B cell (primary cell): ENCODE results near the gene USP1. TPM values are rescaled to one million over a fixed set of nuclear protein-coding genes. Genes with fewer than 3 reads are reported as not detected.
A peak's percentile ranks its signal among the peaks of the same experiment; 100 is the strongest.

ENCODE experiments used
- ATAC-seq: fragments of 200-7000 bp; cut with Tn5 transposase; one replicate; pipeline ENCODE4 v1.10.0; 2021; ENCODE audit warnings: low read depth, mild to moderate bottlenecking, moderate number of reproducible peaks, moderate library complexity
- CTCF ChIA-PET: fragments of 350-600 bp; sonication (Branson Sonifier 250); formaldehyde crosslinking; loops from one replicate; lab custom pipeline; 2021; ENCODE audit warnings: antibody characterized with exemption, inconsistent platforms; lab: Charles Lee
- POLR2A ChIA-PET: fragments of 350-600 bp; sonication (Branson Sonifier 250); formaldehyde crosslinking; loops from one replicate; lab custom pipeline; 2021; ENCODE audit warnings: antibody characterized with exemption; lab: Charles Lee
- DNase-seq: peaks from one replicate; pipeline ENCODE4 v3.0.0; 2013
- H2AFZ ChIP-seq: 2 replicates; pipeline ENCODE4 v1.6.1; 2012; ENCODE audit warnings: mild to moderate bottlenecking, low read depth, low read length; ENCODE audit not compliant: insufficient read depth, poor library complexity, severe bottlenecking
- H3K27ac ChIP-seq, 2 donors: 1 replicate in 1 of 2; 2 replicates in 1 of 2; pipeline ENCODE4 v1.5.1; 2012 to 2013; ENCODE audit warnings: low read length in 2 of 2, mild to moderate bottlenecking in 2 of 2, moderate library complexity in 1 of 2
- H3K27me3 ChIP-seq, 4 experiments: fragments of 200-600 bp in 1 of 4; sonication (generic) in 1 of 4; replicated peaks in 1 of 4; 1 replicate in 2 of 4; 2 replicates in 2 of 4; pipeline versions ENCODE4 v1.6.1 to v1.7.0; 2013 to 2016; ENCODE audit warnings: low read length in 3 of 4, mild to moderate bottlenecking in 2 of 4, mixed read lengths in 1 of 4, moderate library complexity in 1 of 4; ENCODE audit not compliant: insufficient read depth in 4 of 4, control insufficient read depth in 3 of 4; ENCODE audit errors: control extremely low read depth in 1 of 4
- H3K36me3 ChIP-seq, 2 experiments: replicated peaks in 1 of 2; 1 replicate in 1 of 2; 2 replicates in 1 of 2; pipeline versions ENCODE4 v1.6.1 to v1.7.1; 2013; ENCODE audit warnings: low read length in 1 of 2; ENCODE audit not compliant: insufficient read depth in 2 of 2, control insufficient read depth in 1 of 2; ENCODE audit errors: control extremely low read depth in 1 of 2, extremely low read depth in 1 of 2
- H3K4me1 ChIP-seq, 2 donors: fragments of 200-600 bp in 1 of 2; sonication (generic) in 1 of 2; 1 replicate in 1 of 2; 2 replicates in 1 of 2; pipeline versions ENCODE4 v1.5.1 to v1.6.1; 2013 to 2017; ENCODE audit warnings: low read length in 2 of 2; ENCODE audit not compliant: control insufficient read depth in 2 of 2, insufficient read depth in 2 of 2
- H3K4me2 ChIP-seq: replicated peaks from 2 replicates; pipeline ENCODE3; 2012; ENCODE audit warnings: mild to moderate bottlenecking, low read depth, low read length; ENCODE audit not compliant: poor library complexity, severe bottlenecking
- H3K4me3 ChIP-seq, 5 experiments: fragments of 200-600 bp in 1 of 5; sonication (generic) in 1 of 5; 1 replicate in 3 of 5; 2 replicates in 2 of 5; pipeline versions ENCODE4 v1.5.1 to v1.7.0; 2011 to 2016; ENCODE audit warnings: low read length in 4 of 5, mild to moderate bottlenecking in 4 of 5, low read depth in 2 of 5, control low read depth in 1 of 5, moderate library complexity in 1 of 5; ENCODE audit not compliant: insufficient read depth in 1 of 5; ENCODE audit errors: control extremely low read depth in 1 of 5, extremely low read depth in 1 of 5
- H3K79me2 ChIP-seq: fragments of 200-600 bp; sonication (generic); one replicate; pipeline ENCODE4 v1.6.0; 2016; ENCODE audit warnings: low read length; ENCODE audit not compliant: control insufficient read depth, insufficient read depth
- H3K9ac ChIP-seq: fragments of 200-600 bp; sonication (generic); 2 replicates; pipeline ENCODE4 v1.6.1; 2017; ENCODE audit warnings: mild to moderate bottlenecking, low read length, moderate library complexity
- H3K9me3 ChIP-seq, 3 donors: one replicate each; pipeline versions ENCODE4 v1.6.1 to v1.7.1; 2013; ENCODE audit warnings: low read length in 2 of 3; ENCODE audit not compliant: control insufficient read depth in 2 of 3, insufficient read depth in 1 of 3; ENCODE audit errors: control extremely low read depth in 1 of 3
- H4K20me1 ChIP-seq: 2 replicates; pipeline ENCODE4 v1.6.0; 2012; ENCODE audit warnings: mild to moderate bottlenecking, low read length; ENCODE audit not compliant: insufficient read depth, control insufficient read depth, poor library complexity, severe bottlenecking
- H3K27ac Mint-ChIP-seq: one replicate; pipeline ENCODE4 v1.8.0; 2021; ENCODE audit warnings: mixed read lengths
- H3K27me3 Mint-ChIP-seq: one replicate; pipeline ENCODE4 v1.8.0; 2021; ENCODE audit warnings: mixed read lengths
- H3K4me1 Mint-ChIP-seq: one replicate; pipeline ENCODE4 v1.8.0; 2021; ENCODE audit warnings: mixed read lengths
- H3K4me3 Mint-ChIP-seq: one replicate; pipeline ENCODE4 v1.8.0; 2021; ENCODE audit warnings: mixed read lengths
- H3K9me3 Mint-ChIP-seq: one replicate; pipeline ENCODE4 v1.8.0; 2022; ENCODE audit warnings: mixed read lengths; ENCODE audit not compliant: insufficient read depth
- CTCF ChIP-seq: fragments of 200-600 bp; IDR thresholded peaks from one replicate; pipeline ENCODE4 v1.8.0; 2022; ENCODE audit warnings: antibody characterized with exemption, mild to moderate bottlenecking
- EZH2 ChIP-seq: IDR thresholded peaks from 2 replicates; pipeline ENCODE4 v1.6.1; 2012; ENCODE audit warnings: borderline replicate concordance, low read depth, mild to moderate bottlenecking, moderate library complexity, low read length; ENCODE audit not compliant: insufficient read depth, poor library complexity, severe bottlenecking
- WGBS: methylation state at CpG from one replicate; pipeline ENCODE4 v1.1.5; 2013; ENCODE audit warnings: missing lambda C conversion rate; ENCODE audit not compliant: insufficient coverage; 5-methylcytosine and 5-hydroxymethylcytosine counted together
- intact Hi-C: fragments of 100-400 bp; cut with micrococcal nuclease; formaldehyde crosslinking; loops from one replicate; pipeline ENCODE4 v1.10.0; 2022
- polyA plus RNA-seq: library from polyadenylated mRNA; depleted of rRNA; stranded (reverse); fragments of >200 nt; gene quantifications from 2 replicates; pipeline ENCODE4 v1.2.3, GENCODE V29; 2012
- total RNA-seq, 2 donors: library from RNA; stranded (reverse); fragments of 120-200 nt in 1 of 2; gene quantifications; 1 replicate in 1 of 2; 2 replicates in 1 of 2; pipeline versions ENCODE4 v1.2.3 to v1.2.4, GENCODE V29; 2013 to 2022

USP1 gene
- total and polyA plus RNA-seq, 2 donors (not counting 1 experiment from before 2014, with no cell fraction given) = 6.1 to 32.7 TPM

DNA sequence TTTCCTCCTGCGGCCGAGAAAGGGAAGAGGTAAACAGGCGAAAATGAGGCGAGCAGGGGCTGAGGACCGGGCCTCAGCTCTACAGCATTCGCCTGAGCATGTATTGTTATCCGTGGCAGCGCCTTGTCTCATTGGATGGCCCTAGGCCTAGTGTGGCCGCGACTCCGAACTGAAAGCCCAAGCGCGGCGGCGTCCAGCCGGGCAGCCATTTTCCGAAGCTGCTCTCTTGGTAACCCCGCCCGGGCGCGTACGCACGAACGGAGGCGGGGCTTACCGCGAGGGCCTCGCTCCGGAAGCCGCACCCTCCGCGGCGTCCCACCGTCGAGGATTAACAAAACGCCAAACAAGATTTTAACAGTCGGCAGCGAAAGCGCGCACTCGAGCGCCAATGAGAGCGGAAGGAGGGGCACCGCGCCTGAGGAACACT is 797 bp upstream of the USP1 start:
- Histone ChIP-seq H2AFZ (peak overlapping the region; percentile 96), H3K27ac (peak overlapping the region; percentile 97), H3K36me3 (no peaks in the 10 kb centered on the region), H3K4me1 (peaks cover 20 to 27% of the 10 kb centered on the region in 2 donors), H3K27me3 (no peaks in the 10 kb centered on the region), H4K20me1 (peaks cover 7% of the 10 kb centered on the region), H3K9ac (peak overlapping the region; percentile 95), H3K4me2 (peak overlapping the region; percentile 91), H3K4me3 (peak overlapping the region; percentile 63 to 98 (median 97)), H3K79me2 (peaks cover 34% of the 10 kb centered on the region), H3K9me3 (no peaks in the 10 kb centered on the region)
- no peaks in the 10 kb centered on the region for H3K27me3 Mint-ChIP-seq
- intact Hi-C loops = loop anchor here (1.0 to 5.0 kb wide), 6 partner anchors 251 to 1359 kb away; partner anchors contain the start of genes ATG4C, DOCK7, PATJ and PGM1
- no peak for ATAC-seq
- no peaks in the 10 kb centered on the region for H3K9me3 Mint-ChIP-seq
- peak overlapping the region; percentile 98 for H3K4me3 Mint-ChIP-seq
- H3K4me1 Mint-ChIP-seq = peaks cover 44% of the 10 kb centered on the region
- DNase-seq = no peak
- no peak for TF ChIP-seq CTCF
- no peak for TF ChIP-seq EZH2
- ChIA-PET CTCF (interaction anchor here (1.0 to 1.4 kb wide), 4 partner anchors 14 to 365 kb away, joined by 3 to 5 read pairs (median 3); no protein-coding TSS in a partner anchor), POLR2A (no interaction called here)
- WGBS = under 1% methylated on average over 45 of the region's 45 CpGs
- peak overlapping the region; percentile 100 for H3K27ac Mint-ChIP-seq

DNA sequence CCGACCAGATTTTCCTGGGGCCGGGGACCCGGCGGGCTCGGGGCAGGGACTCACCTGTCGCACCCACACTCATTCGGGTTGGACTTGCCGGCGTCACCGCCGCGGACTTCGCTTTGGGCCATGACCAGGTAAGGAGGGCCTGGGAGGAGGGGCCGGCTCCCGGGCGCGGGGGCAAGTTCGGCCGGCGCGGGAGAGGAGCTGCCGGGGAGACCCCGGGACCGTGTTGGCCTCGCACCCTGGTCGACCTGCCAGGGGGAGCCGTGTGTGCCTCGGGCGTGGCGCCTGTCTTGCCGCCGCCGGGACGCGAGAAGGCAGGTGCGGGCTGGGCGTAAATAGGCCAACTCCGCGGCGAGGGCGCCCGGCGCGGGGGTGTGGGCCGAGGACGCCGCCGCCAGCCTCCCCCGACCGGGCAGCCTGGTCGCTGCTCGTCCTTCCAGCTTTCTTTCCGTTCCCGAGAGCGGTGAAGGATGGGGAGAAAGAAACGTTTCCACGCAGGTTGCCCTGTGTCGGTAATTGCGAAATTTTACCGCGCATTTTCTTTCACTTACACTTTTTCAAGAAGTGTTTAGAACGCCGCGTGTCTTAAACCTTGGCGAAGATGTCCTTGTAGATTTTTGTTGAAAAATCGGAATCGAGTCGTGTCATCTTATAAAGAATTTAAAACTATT is 558 bp downstream of the USP1 start:
- peaks cover 0 to 9% of the 10 kb centered on the region in 2 experiments for H3K36me3 ChIP-seq
- H2AFZ ChIP-seq = peak overlapping the region; percentile 96
- H3K27me3 ChIP-seq = no peaks in the 10 kb centered on the region
- peaks cover 49% of the 10 kb centered on the region for H3K4me1 Mint-ChIP-seq
- H3K79me2 ChIP-seq = peaks cover 46% of the 10 kb centered on the region
- H3K4me2 ChIP-seq = peak overlapping the region; percentile 89
- intact Hi-C loops = loop anchor here (1.0 to 5.0 kb wide), 6 partner anchors 30 to 1360 kb away; partner anchors contain the start of genes DOCK7, PATJ and PGM1
- DNase-seq = no peak
- peaks cover 7% of the 10 kb centered on the region for H4K20me1 ChIP-seq
- no peak for TF ChIP-seq EZH2
- no peak for TF ChIP-seq CTCF
- peak overlapping the region; percentile 93 for H3K9ac ChIP-seq
- no peak for ATAC-seq
- WGBS = under 1% methylated on average over 54 of the region's 68 CpGs
- no peaks in the 10 kb centered on the region for H3K9me3 Mint-ChIP-seq
- POLR2A ChIA-PET = no interaction called here
- H3K4me1 ChIP-seq = peaks cover 20 to 28% of the 10 kb centered on the region in 2 donors
- peak overlapping the region; percentile 98 for H3K4me3 Mint-ChIP-seq
- H3K27me3 Mint-ChIP-seq = no peaks in the 10 kb centered on the region
- H3K27ac ChIP-seq = peak overlapping the region; percentile 97
- no peaks in the 10 kb centered on the region for H3K9me3 ChIP-seq
- H3K4me3 ChIP-seq = peak overlapping the region; percentile 87 to 98 (median 97)
- H3K27ac Mint-ChIP-seq = peak overlapping the region; percentile 100
- CTCF ChIA-PET = no interaction called here
